Activated T-cell treated with anti-CD3 and anti-CD28 coated beads, Interleukin-2, amount 50 U/mL, for 4 hours (primary cell): ENCODE measurements around the gene LRP11. TPM values are rescaled to one million over a fixed set of nuclear protein-coding genes. Genes with fewer than 3 reads are reported as not detected.
"Not testable (repeated sequence)": the region's sequence is repeated elsewhere in the genome, so short reads cannot be mapped to it uniquely, and the experiment has no call there.

Source experiments
- ATAC-seq, 2 donors: fragments of 200-7000 bp; cut with Tn5 transposase; one replicate each; pipeline ENCODE4 v1.10.0; 2021
- DNase-seq: peaks from one replicate; pipeline ENCODE4 v3.0.0-alpha.2; 2020
- H3K27me3 Mint-ChIP-seq: one replicate; pipeline ENCODE4 v1.8.0; 2021; ENCODE audit warnings: low read depth, mixed read lengths
- H3K36me3 Mint-ChIP-seq: one replicate; pipeline ENCODE4 v1.8.0; 2022; ENCODE audit warnings: mixed read lengths; ENCODE audit not compliant: insufficient read depth
- H3K4me1 Mint-ChIP-seq: one replicate; pipeline ENCODE4 v1.8.0; 2021; ENCODE audit warnings: low read depth, mixed read lengths
- H3K4me3 Mint-ChIP-seq: one replicate; pipeline ENCODE4 v1.8.0; 2021; ENCODE audit warnings: mild to moderate bottlenecking, moderate library complexity, mixed read lengths
- H3K9me3 Mint-ChIP-seq: one replicate; pipeline ENCODE4 v1.8.0; 2021; ENCODE audit warnings: mixed read lengths
- total RNA-seq, 3 donors: library from RNA; stranded (reverse); gene quantifications; one replicate each; pipeline ENCODE4 v1.2.1, GENCODE V29; 2021

The LRP11 gene
- total RNA-seq, 3 donors from 2014 or later: 2.0 to 3.4 (median 3.2) TPM

GRCh38 chr6:149867876-149868640 is 3.9 kb upstream of the LRP11 start:
- no peak for ATAC-seq
- Mint-ChIP-seq H3K4me3 (no peak overlapping the region), H3K27me3 (peaks cover 5% of the 10 kb centered on the region), H3K36me3 (no peaks in the 10 kb centered on the region), H3K4me1 (peaks cover 5% of the 10 kb centered on the region), H3K9me3 (no peaks in the 10 kb centered on the region)
- no peak for DNase-seq

- Mint-ChIP-seq H3K4me1 (peaks cover 12% of the 10 kb centered on the region), H3K9me3 (no peaks in the 10 kb centered on the region), H3K27me3 (peaks cover 15% of the 10 kb centered on the region), H3K36me3 (no peaks in the 10 kb centered on the region), H3K4me3 (peak overlapping the region; percentile 70)
- DNase-seq (peak; percentile 11), ATAC-seq (peak in 1 of 2 donors; percentile 14)
Measured at GRCh38 chr6:149864578-149865535, 698 bp upstream of the LRP11 start.

- H3K4me1 Mint-ChIP-seq: peaks cover 12% of the 10 kb centered on the region
- peak overlapping the region; percentile 81 for H3K4me3 Mint-ChIP-seq
- DNase-seq (peak; percentile 10), ATAC-seq (peak; percentile 21 to 29)
- peaks cover 16% of the 10 kb centered on the region for H3K27me3 Mint-ChIP-seq
- no peaks in the 10 kb centered on the region for H3K9me3 Mint-ChIP-seq
- no peaks in the 10 kb centered on the region for H3K36me3 Mint-ChIP-seq
Measured at GRCh38 chr6:149862922-149863697, 1.0 kb downstream of the LRP11 start.

- not testable (repeated sequence) for ATAC-seq, H3K36me3 Mint-ChIP-seq, DNase-seq, H3K9me3 Mint-ChIP-seq
- Mint-ChIP-seq H3K4me3 (peak overlapping the region; percentile 81), H3K4me1 (peaks cover 12% of the 10 kb centered on the region), H3K27me3 (peaks cover 18% of the 10 kb centered on the region)
Measured at GRCh38 chr6:149862424-149862738, 1.8 kb downstream of the LRP11 start.

- DNase-seq (no peak), ATAC-seq (no peak)
- Mint-ChIP-seq H3K4me1 (peaks cover 12% of the 10 kb centered on the region), H3K36me3 (no peaks in the 10 kb centered on the region), H3K27me3 (peaks cover 18% of the 10 kb centered on the region), H3K9me3 (no peaks in the 10 kb centered on the region), H3K4me3 (peak overlapping the region; percentile 31)
Measured at GRCh38 chr6:149861603-149862423, 2.3 kb downstream of the LRP11 start.

GRCh38 chr6:149860834-149861602 is 3.1 kb downstream of the LRP11 start:
- Mint-ChIP-seq H3K4me1 (peaks cover 12% of the 10 kb centered on the region), H3K4me3 (no peak overlapping the region), H3K9me3 (no peaks in the 10 kb centered on the region), H3K27me3 (peaks cover 18% of the 10 kb centered on the region), H3K36me3 (no peaks in the 10 kb centered on the region)
- ATAC-seq (no peak), DNase-seq (no peak)

- peaks cover 18% of the 10 kb centered on the region for H3K27me3 Mint-ChIP-seq
- no peaks in the 10 kb centered on the region for H3K9me3 Mint-ChIP-seq
- DNase-seq (no peak), ATAC-seq (no peak)
- no peaks in the 10 kb centered on the region for H3K36me3 Mint-ChIP-seq
- H3K4me3 Mint-ChIP-seq: no peak overlapping the region
- H3K4me1 Mint-ChIP-seq: peaks cover 12% of the 10 kb centered on the region
Measured at GRCh38 chr6:149860513-149860833, 3.7 kb downstream of the LRP11 start.

- DNase-seq: no peak
- H3K36me3 Mint-ChIP-seq: no peaks in the 10 kb centered on the region
- H3K27me3 Mint-ChIP-seq: peaks cover 18% of the 10 kb centered on the region
- H3K9me3 Mint-ChIP-seq: no peaks in the 10 kb centered on the region
- H3K4me3 Mint-ChIP-seq: no peak overlapping the region
- ATAC-seq: no peak
- peaks cover 12% of the 10 kb centered on the region for H3K4me1 Mint-ChIP-seq
Measured at GRCh38 chr6:149859938-149860337, 4.2 kb downstream of the LRP11 start.

- H3K9me3 Mint-ChIP-seq: no peaks in the 10 kb centered on the region
- DNase-seq (no peak), ATAC-seq (no peak)
- H3K4me3 Mint-ChIP-seq: no peak overlapping the region
- H3K4me1 Mint-ChIP-seq: peaks cover 8% of the 10 kb centered on the region
- H3K27me3 Mint-ChIP-seq: peaks cover 18% of the 10 kb centered on the region
- no peaks in the 10 kb centered on the region for H3K36me3 Mint-ChIP-seq
Measured at GRCh38 chr6:149859368-149859767, 4.8 kb downstream of the LRP11 start.

GRCh38 chr6:149857541-149857940 is 6.6 kb downstream of the LRP11 start:
- ATAC-seq (no peak), DNase-seq (no peak)
- Mint-ChIP-seq H3K9me3 (no peaks in the 10 kb centered on the region), H3K36me3 (no peaks in the 10 kb centered on the region), H3K4me1 (peaks cover 5% of the 10 kb centered on the region), H3K27me3 (peaks cover 18% of the 10 kb centered on the region), H3K4me3 (no peak overlapping the region)

- peaks cover 13% of the 10 kb centered on the region for H3K4me1 Mint-ChIP-seq
- DNase-seq (no peak), ATAC-seq (no peak)
- H3K36me3 Mint-ChIP-seq: peaks cover 2% of the 10 kb centered on the region
- no peak overlapping the region for H3K4me3 Mint-ChIP-seq
- no peaks in the 10 kb centered on the region for H3K9me3 Mint-ChIP-seq
- peaks cover 12% of the 10 kb centered on the region for H3K27me3 Mint-ChIP-seq
Measured at GRCh38 chr6:149856256-149856994, 7.7 kb downstream of the LRP11 start.

- peaks cover 5% of the 10 kb centered on the region for H3K27me3 Mint-ChIP-seq
- H3K4me3 Mint-ChIP-seq: no peak overlapping the region
- no peaks in the 10 kb centered on the region for H3K9me3 Mint-ChIP-seq
- ATAC-seq: no peak
- no peak for DNase-seq
- H3K4me1 Mint-ChIP-seq: peaks cover 14% of the 10 kb centered on the region
- H3K36me3 Mint-ChIP-seq: peaks cover 7% of the 10 kb centered on the region
Measured at GRCh38 chr6:149855741-149856140, 8.4 kb downstream of the LRP11 start.
